Measurements from ENCODE around the gene LY86.
"Not testable (repeated sequence)": the region's sequence is repeated elsewhere in the genome, so short reads cannot be mapped to it uniquely, and the experiment has no call there.

The LY86 gene

GRCh38 chr6:6596529-6597328 lies 8.2 kb downstream of the LY86 start:
- no peak for DNase-seq

GRCh38 chr6:6597682-6598081 lies 9.2 kb downstream of the LY86 start:
- DNase-seq, result no peak

- DNase-seq, result no peak
Observed at GRCh38 chr6:6599468-6599873, 11.0 kb downstream of the LY86 start.

GRCh38 chr6:6600875-6601274 lies 12.4 kb downstream of the LY86 start:
- DNase-seq, result no peak

GRCh38 chr6:6602262-6602661 lies 13.7 kb downstream of the LY86 start:
- no peak for DNase-seq

- DNase-seq, result no peak
Observed at GRCh38 chr6:6603317-6603716, 14.8 kb downstream of the LY86 start.

GRCh38 chr6:6604015-6604414 lies 15.5 kb downstream of the LY86 start:
- no peak for DNase-seq

GRCh38 chr6:6604566-6604965 lies 16.0 kb downstream of the LY86 start:
- no peak for DNase-seq

- no peak for DNase-seq
Observed at GRCh38 chr6:6605873-6606272, 17.4 kb downstream of the LY86 start.

- not testable (repeated sequence) for DNase-seq
Observed at GRCh38 chr6:6606391-6607030, 18.0 kb downstream of the LY86 start.

- no peak for DNase-seq
Observed at GRCh38 chr6:6609450-6609849, 20.9 kb downstream of the LY86 start.

- no peak for DNase-seq
Observed at GRCh38 chr6:6610031-6610591, 21.6 kb downstream of the LY86 start.

GRCh38 chr6:6611486-6611885 lies 23.0 kb downstream of the LY86 start:
- DNase-seq, result no peak

- DNase-seq, result no peak
Observed at GRCh38 chr6:6612308-6612707, 23.8 kb downstream of the LY86 start.

GRCh38 chr6:6613103-6613718 lies 24.7 kb downstream of the LY86 start:
- DNase-seq, result not testable (repeated sequence)

- no peak for DNase-seq
Observed at GRCh38 chr6:6614096-6614982, 25.8 kb downstream of the LY86 start.

- no peak for DNase-seq
Observed at GRCh38 chr6:6614983-6615349, 26.4 kb downstream of the LY86 start.

GRCh38 chr6:6616656-6617055 lies 28.1 kb downstream of the LY86 start:
- no peak for DNase-seq

GRCh38 chr6:6619021-6619794 lies 30.7 kb downstream of the LY86 start:
- no peak for DNase-seq

- no peak for DNase-seq
Observed at GRCh38 chr6:6620766-6621425, 32.4 kb downstream of the LY86 start.

GRCh38 chr6:6622501-6622900 lies 34.0 kb downstream of the LY86 start:
- DNase-seq, result no peak
